Activated naive CD4-positive, alpha-beta T cell treated with anti-CD3 and anti-CD28 coated beads for 36 hours (primary cell): ENCODE measurements around the gene APBA2. TPM values are rescaled to one million over a fixed set of nuclear protein-coding genes. Genes with fewer than 3 reads are reported as not detected.
"Not testable (repeated sequence)": the region's sequence is repeated elsewhere in the genome, so short reads cannot be mapped to it uniquely, and the experiment has no call there.

Experiments
- CTCF ChIA-PET: fragments of 350-600 bp; sonication (Branson Sonifier 250); formaldehyde crosslinking; loops from one replicate; lab custom pipeline; 2021; ENCODE audit warnings: antibody characterized with exemption; lab: Charles Lee
- DNase-seq: peaks from one replicate; pipeline ENCODE4 v3.0.0-alpha.2; 2020
- H3K27ac Mint-ChIP-seq: one replicate; pipeline ENCODE4 v1.8.0; 2021; ENCODE audit warnings: mild to moderate bottlenecking, mixed read lengths
- H3K27me3 Mint-ChIP-seq: one replicate; pipeline ENCODE4 v1.8.0; 2021; ENCODE audit warnings: low read depth, mixed read lengths
- H3K36me3 Mint-ChIP-seq: one replicate; pipeline ENCODE4 v1.8.0; 2021; ENCODE audit warnings: low read depth, mixed read lengths
- H3K4me1 Mint-ChIP-seq: one replicate; pipeline ENCODE4 v1.8.0; 2021; ENCODE audit warnings: low read depth, mixed read lengths
- H3K4me3 Mint-ChIP-seq: one replicate; pipeline ENCODE4 v1.8.0; 2021; ENCODE audit warnings: mild to moderate bottlenecking, moderate library complexity, mixed read lengths
- H3K9me3 Mint-ChIP-seq: one replicate; pipeline ENCODE4 v1.8.0; 2021; ENCODE audit warnings: mixed read lengths
- intact Hi-C: fragments of 100-400 bp; cut with micrococcal nuclease; formaldehyde crosslinking; loops from one replicate; pipeline ENCODE4 v1.15.1; 2023
- total RNA-seq, 2 experiments: library from RNA; stranded (reverse); gene quantifications; one replicate each; pipeline ENCODE4 v1.2.3, GENCODE V29; 2021

APBA2 gene
- total RNA-seq, 2 experiments from 2014 or later = 16.2 to 18.3 TPM

GRCh38 chr15:29094711-29095110 is 208.9 kb downstream of the APBA2 start:
- H3K4me3 Mint-ChIP-seq = no peak overlapping the region
- CTCF ChIA-PET = interaction anchor here (8.1 kb wide), 1 partner anchor 9 kb away, joined by 55 read pairs; no protein-coding TSS in a partner anchor
- H3K4me1 Mint-ChIP-seq = peaks cover 7% of the 10 kb centered on the region
- peaks cover 4% of the 10 kb centered on the region for H3K36me3 Mint-ChIP-seq
- H3K27me3 Mint-ChIP-seq = no peaks in the 10 kb centered on the region
- H3K27ac Mint-ChIP-seq = peak overlapping the region; percentile 41
- intact Hi-C loops = loop anchor here (5.0 kb wide), 1 partner anchor 107 kb away; no protein-coding TSS in a partner anchor
- no peak for DNase-seq
- no peaks in the 10 kb centered on the region for H3K9me3 Mint-ChIP-seq

GRCh38 chr15:29095746-29096145 is 210.0 kb downstream of the APBA2 start:
- no peak overlapping the region for H3K4me3 Mint-ChIP-seq
- intact Hi-C loops = no loop called here
- peaks cover 4% of the 10 kb centered on the region for H3K36me3 Mint-ChIP-seq
- DNase-seq = no peak
- CTCF ChIA-PET = no interaction called here
- H3K4me1 Mint-ChIP-seq = no peaks in the 10 kb centered on the region
- H3K27ac Mint-ChIP-seq = no peak overlapping the region
- no peaks in the 10 kb centered on the region for H3K27me3 Mint-ChIP-seq
- H3K9me3 Mint-ChIP-seq = no peaks in the 10 kb centered on the region

GRCh38 chr15:29097168-29097567 is 211.4 kb downstream of the APBA2 start:
- H3K4me1 Mint-ChIP-seq = no peaks in the 10 kb centered on the region
- no peak overlapping the region for H3K4me3 Mint-ChIP-seq
- CTCF ChIA-PET = interaction anchor here (1.3 kb wide), 1 partner anchor 8 kb away, joined by 3 read pairs; no protein-coding TSS in a partner anchor
- H3K27ac Mint-ChIP-seq = no peak overlapping the region
- DNase-seq = no peak
- H3K36me3 Mint-ChIP-seq = peaks cover 4% of the 10 kb centered on the region
- intact Hi-C loops = no loop called here
- H3K27me3 Mint-ChIP-seq = no peaks in the 10 kb centered on the region
- H3K9me3 Mint-ChIP-seq = no peaks in the 10 kb centered on the region

GRCh38 chr15:29097971-29098370 is 212.2 kb downstream of the APBA2 start:
- Mint-ChIP-seq H3K27ac (no peak overlapping the region), H3K27me3 (no peaks in the 10 kb centered on the region), H3K4me3 (no peak overlapping the region), H3K9me3 (no peaks in the 10 kb centered on the region), H3K36me3 (peaks cover 8% of the 10 kb centered on the region), H3K4me1 (no peaks in the 10 kb centered on the region)
- CTCF ChIA-PET = interaction anchor here (1.3 kb wide), 1 partner anchor 8 kb away, joined by 3 read pairs; no protein-coding TSS in a partner anchor
- DNase-seq = no peak
- intact Hi-C loops = no loop called here

GRCh38 chr15:29098652-29099051 is 212.9 kb downstream of the APBA2 start:
- H3K27me3 Mint-ChIP-seq = no peaks in the 10 kb centered on the region
- no peak overlapping the region for H3K4me3 Mint-ChIP-seq
- H3K4me1 Mint-ChIP-seq = no peaks in the 10 kb centered on the region
- no peak overlapping the region for H3K27ac Mint-ChIP-seq
- H3K9me3 Mint-ChIP-seq = no peaks in the 10 kb centered on the region
- intact Hi-C loops = no loop called here
- no peak for DNase-seq
- CTCF ChIA-PET = interaction anchor here (1.3 to 1.5 kb wide), 2 partner anchors 8 to 41 kb away, joined by 3 to 5 read pairs; no protein-coding TSS in a partner anchor
- peaks cover 8% of the 10 kb centered on the region for H3K36me3 Mint-ChIP-seq

GRCh38 chr15:29099131-29099880 is 213.5 kb downstream of the APBA2 start:
- CTCF ChIA-PET = interaction anchor here (0.7 to 1.5 kb wide), 3 partner anchors 9 to 40 kb away, joined by 3 to 5 read pairs (median 4); no protein-coding TSS in a partner anchor
- no peak for DNase-seq
- no peaks in the 10 kb centered on the region for H3K4me1 Mint-ChIP-seq
- no peaks in the 10 kb centered on the region for H3K9me3 Mint-ChIP-seq
- peaks cover 4% of the 10 kb centered on the region for H3K36me3 Mint-ChIP-seq
- no peak overlapping the region for H3K27ac Mint-ChIP-seq
- H3K27me3 Mint-ChIP-seq = no peaks in the 10 kb centered on the region
- intact Hi-C loops = no loop called here
- H3K4me3 Mint-ChIP-seq = no peak overlapping the region

- CTCF ChIA-PET = interaction anchor here (0.6 to 1.5 kb wide), 4 partner anchors 11 to 259 kb away, joined by 4 to 5 read pairs (median 4); no protein-coding TSS in a partner anchor
- Mint-ChIP-seq H3K27me3 (no peaks in the 10 kb centered on the region), H3K4me3 (no peak overlapping the region), H3K27ac (no peak overlapping the region), H3K9me3 (no peaks in the 10 kb centered on the region), H3K4me1 (no peaks in the 10 kb centered on the region), H3K36me3 (peaks cover 6% of the 10 kb centered on the region)
- intact Hi-C loops = loop anchor here (5.0 to 10.0 kb wide), 2 partner anchors 163 to 164 kb away; partner anchors contain the start of gene NSMCE3
- DNase-seq = no peak
Measured at GRCh38 chr15:29100486-29101000, 214.8 kb downstream of the APBA2 start.

- Mint-ChIP-seq H3K27ac (no peak overlapping the region), H3K4me1 (no peaks in the 10 kb centered on the region), H3K27me3 (no peaks in the 10 kb centered on the region), H3K9me3 (no peaks in the 10 kb centered on the region), H3K36me3 (peaks cover 6% of the 10 kb centered on the region), H3K4me3 (no peak overlapping the region)
- intact Hi-C loops = loop anchor here (5.0 to 10.0 kb wide), 2 partner anchors 163 to 164 kb away; partner anchors contain the start of gene NSMCE3
- no peak for DNase-seq
- CTCF ChIA-PET = interaction anchor here (0.6 to 4.5 kb wide), 20 partner anchors 9 to 820 kb away, joined by 3 to 55 read pairs (median 3); no protein-coding TSS in a partner anchor
Measured at GRCh38 chr15:29101491-29101890, 215.7 kb downstream of the APBA2 start.

- peak; percentile 73 for DNase-seq
- not testable (repeated sequence) for H3K4me1 Mint-ChIP-seq, H3K4me3 Mint-ChIP-seq, H3K36me3 Mint-ChIP-seq, H3K27me3 Mint-ChIP-seq, H3K9me3 Mint-ChIP-seq, H3K27ac Mint-ChIP-seq
- intact Hi-C loops = loop anchor here (5.0 to 10.0 kb wide), 2 partner anchors 163 to 165 kb away; partner anchors contain the start of gene NSMCE3
- CTCF ChIA-PET = interaction anchor here (0.6 to 4.5 kb wide), 31 partner anchors 8 to 870 kb away, joined by 3 to 55 read pairs (median 3); no protein-coding TSS in a partner anchor
Measured at GRCh38 chr15:29102173-29102794, 216.5 kb downstream of the APBA2 start.

GRCh38 chr15:29102911-29103823 is 217.4 kb downstream of the APBA2 start:
- Mint-ChIP-seq H3K36me3 (peaks cover 6% of the 10 kb centered on the region), H3K27me3 (no peaks in the 10 kb centered on the region), H3K9me3 (no peaks in the 10 kb centered on the region), H3K27ac (no peak overlapping the region), H3K4me1 (no peaks in the 10 kb centered on the region), H3K4me3 (no peak overlapping the region)
- peak; percentile 18 for DNase-seq
- intact Hi-C loops = loop anchor here (5.0 to 10.0 kb wide), 2 partner anchors 162 to 166 kb away; partner anchors contain the start of gene NSMCE3
- CTCF ChIA-PET = interaction anchor here (0.6 to 4.5 kb wide), 24 partner anchors 9 to 871 kb away, joined by 3 to 55 read pairs (median 3); no protein-coding TSS in a partner anchor
